Omental fat pad (tissue), 4 donors: Measurements from ENCODE around the gene C19orf81. TPM values are rescaled to one million over a fixed set of nuclear protein-coding genes. Genes with fewer than 3 reads are reported as not detected.

Experiments used
- ATAC-seq: fragments of 150-250 bp; one replicate; pipeline ENCODE4 v1.9.1; 2016; ENCODE audit warnings: mild to moderate bottlenecking, moderate library complexity; ENCODE audit not compliant: low FRiP score
- DNase-seq: peaks from one replicate; pipeline ENCODE4 v3.0.0-alpha.2; 2019; ENCODE audit warnings: low spot score
- total RNA-seq, 4 donors: library from RNA; depleted of rRNA; stranded (reverse); fragments of >200 nt; gene quantifications; one replicate each; pipeline ENCODE4 v1.1.0, GENCODE V29; 2016
- TF ChIP-seq, protein P1 (sequence below), 3 donors: fragments of 450-650 bp; IDR thresholded peaks; one replicate each; pipeline ENCODE4 v1.5.1; 2016 to 2017; ENCODE audit warnings: antibody characterized with exemption in 3 of 3, mild to moderate bottlenecking in 3 of 3, moderate library complexity in 2 of 3

C19orf81 gene
- total RNA-seq, 4 donors from 2014 or later, result not detected

DNA sequence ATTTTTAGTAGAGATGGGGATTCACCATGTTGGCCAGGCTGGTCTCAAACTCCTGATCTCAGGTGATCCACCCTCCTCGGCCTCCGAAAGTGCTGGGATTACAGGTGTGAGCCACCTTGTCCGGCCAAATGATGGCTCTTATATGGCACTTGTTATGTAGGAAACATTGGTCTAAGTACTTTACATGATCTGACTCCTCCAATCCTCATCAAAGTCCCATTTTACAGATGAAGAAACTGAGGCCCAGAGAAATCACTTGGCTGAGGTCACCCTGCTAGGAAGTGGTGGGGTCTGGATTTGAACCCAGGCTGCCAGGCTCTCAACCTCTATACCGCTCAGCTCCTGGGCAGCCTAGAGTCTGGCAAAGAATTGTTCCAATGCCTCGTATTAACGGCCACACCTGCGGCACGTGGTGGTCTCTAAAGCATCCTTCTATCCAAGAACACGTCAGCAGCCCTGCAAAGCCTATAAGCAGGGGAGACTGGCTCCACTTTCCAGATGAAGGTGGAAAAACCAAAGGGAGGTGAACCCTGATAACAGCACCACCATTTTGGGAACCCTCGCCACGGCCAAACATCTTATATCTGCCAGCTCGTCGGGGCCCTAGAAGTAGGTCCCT is 52.2 kb downstream of the C19orf81 start:
- no peak for DNase-seq
- TF ChIP-seq, protein P1, sequence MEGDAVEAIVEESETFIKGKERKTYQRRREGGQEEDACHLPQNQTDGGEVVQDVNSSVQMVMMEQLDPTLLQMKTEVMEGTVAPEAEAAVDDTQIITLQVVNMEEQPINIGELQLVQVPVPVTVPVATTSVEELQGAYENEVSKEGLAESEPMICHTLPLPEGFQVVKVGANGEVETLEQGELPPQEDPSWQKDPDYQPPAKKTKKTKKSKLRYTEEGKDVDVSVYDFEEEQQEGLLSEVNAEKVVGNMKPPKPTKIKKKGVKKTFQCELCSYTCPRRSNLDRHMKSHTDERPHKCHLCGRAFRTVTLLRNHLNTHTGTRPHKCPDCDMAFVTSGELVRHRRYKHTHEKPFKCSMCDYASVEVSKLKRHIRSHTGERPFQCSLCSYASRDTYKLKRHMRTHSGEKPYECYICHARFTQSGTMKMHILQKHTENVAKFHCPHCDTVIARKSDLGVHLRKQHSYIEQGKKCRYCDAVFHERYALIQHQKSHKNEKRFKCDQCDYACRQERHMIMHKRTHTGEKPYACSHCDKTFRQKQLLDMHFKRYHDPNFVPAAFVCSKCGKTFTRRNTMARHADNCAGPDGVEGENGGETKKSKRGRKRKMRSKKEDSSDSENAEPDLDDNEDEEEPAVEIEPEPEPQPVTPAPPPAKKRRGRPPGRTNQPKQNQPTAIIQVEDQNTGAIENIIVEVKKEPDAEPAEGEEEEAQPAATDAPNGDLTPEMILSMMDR (IDR thresholded peaks at IDR 0.05), result no peak
- ATAC-seq, result no peak

DNA sequence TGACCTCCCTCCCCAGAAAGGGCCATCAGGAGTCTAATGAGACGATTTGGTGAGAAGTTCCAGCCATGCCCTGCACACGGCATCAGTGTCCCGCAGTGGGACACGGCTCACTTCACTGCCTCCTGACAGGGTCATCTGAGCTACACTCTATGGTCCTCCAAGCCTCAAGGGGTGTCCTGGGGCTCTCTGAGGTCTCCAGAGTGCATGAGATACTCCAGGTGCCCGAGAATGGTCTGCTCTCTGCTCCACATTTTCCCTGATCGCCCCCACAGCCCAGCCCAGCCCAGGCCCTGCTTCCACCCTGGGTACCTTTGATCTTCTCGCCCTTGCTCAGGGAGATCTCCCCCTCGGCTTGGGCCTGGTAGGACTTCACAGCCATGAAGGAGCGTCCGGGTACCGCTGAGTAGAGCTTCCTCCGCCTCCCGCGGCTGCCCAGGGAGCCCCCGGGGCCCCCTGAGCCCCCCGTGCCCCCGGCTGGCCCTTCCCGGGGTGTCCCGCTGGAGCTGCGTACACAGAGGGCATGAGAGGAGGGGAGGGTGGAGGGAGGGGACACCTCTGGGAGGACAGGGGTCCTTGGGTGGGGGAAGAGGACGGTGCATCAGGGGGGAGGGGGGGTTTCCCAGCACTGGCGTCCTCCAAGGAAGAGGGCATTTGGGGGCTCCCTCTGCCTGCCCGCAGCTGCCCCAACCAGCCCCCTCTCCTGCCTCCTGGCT is 53.1 kb downstream of the C19orf81 start:
- TF ChIP-seq, protein P1 (IDR thresholded peaks at IDR 0.05), result no peak
- ATAC-seq (no peak), DNase-seq (no peak)

DNA sequence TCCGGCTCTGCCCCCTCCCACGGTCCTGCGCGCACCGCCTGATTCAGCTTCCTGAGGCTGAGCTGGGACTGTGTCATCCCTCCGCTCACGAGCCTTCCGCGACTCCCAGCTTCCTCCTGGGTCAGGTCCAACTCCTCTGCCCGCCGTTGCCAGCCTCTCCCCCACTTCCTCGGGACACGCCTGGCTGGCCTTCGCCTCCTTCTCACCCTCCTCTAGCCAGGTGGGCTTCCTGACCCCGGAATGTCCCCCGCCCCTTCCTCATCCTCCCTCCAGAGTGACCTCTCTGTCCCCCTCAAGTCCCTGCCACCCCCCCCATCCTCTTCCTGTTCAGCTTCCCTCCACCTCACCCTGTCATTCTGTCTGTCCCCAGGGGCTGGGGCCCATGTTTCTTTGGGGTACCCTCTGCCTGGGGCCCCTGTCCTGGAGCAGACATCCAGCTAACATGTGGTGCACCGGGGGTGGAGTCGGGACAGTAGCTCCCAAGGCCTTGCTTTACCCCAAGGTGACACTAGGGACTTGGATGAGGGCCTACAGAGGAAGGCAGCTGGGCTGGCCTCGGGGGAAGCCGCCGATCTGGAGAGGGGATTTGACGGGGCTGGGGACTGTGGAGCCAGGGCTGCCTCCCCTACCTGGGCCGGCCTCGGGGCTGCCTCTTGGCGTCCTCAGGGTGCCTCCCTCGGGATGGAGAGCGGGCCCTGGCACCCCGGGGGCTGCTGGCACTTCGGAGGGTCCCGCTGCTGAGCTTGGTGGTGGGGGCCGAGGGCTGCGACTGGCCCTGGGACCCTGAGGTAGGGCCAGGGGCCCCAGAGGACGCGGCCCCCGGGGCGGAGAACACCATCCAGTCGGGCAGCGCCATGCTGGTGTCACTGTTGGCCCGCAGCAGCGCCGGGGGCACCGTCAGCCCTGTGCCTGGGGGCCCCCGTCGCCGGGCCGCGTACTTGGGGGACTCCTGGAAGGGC is 53.9 kb downstream of the C19orf81 start:
- ATAC-seq (no peak), DNase-seq (no peak)
- TF ChIP-seq, protein P1 (IDR thresholded peaks at IDR 0.05), result no peak

DNA sequence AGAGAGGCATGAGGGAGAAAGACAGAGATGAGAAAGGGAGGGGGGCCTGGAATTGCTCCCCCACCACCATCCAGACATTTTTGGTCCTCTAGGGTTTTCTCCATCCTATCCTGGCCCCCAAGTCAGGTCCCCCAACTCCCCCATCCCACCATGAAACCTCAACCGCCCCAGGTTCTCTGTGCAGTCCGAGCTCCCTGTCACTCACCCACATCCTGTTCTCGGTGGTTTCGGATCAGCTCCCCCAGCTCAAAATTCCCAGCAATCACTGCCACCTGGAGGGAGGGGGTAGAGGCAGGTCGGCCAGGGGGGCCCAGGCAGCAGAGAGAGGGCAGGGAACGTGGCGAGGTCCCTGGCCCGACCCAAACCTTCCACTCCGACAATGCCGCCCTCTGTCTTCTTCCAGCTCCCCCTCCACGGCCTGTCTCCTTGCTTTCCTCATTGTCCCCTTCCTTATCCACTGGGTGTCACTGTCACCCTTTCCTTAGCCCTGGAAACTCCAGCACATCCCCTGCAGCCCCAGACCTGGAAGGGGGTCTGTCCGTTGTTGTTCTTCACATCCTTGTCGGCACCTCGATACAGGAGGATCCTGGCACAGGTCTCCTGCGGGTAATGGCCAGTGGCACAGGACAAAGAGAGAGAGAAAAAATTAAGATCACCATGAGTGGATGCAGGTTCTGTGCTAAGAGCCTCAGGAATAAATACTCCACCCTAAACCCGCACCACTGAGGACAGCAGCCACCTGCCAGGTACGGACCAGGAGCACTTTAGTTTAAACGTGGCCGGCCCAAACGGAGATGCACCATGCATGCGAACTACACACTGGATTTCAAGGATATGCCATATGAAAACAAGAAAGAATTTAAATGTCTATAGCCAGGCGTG is 54.9 kb downstream of the C19orf81 start:
- DNase-seq (no peak), ATAC-seq (no peak)
- TF ChIP-seq, protein P1 (IDR thresholded peaks at IDR 0.05), result no peak

DNA sequence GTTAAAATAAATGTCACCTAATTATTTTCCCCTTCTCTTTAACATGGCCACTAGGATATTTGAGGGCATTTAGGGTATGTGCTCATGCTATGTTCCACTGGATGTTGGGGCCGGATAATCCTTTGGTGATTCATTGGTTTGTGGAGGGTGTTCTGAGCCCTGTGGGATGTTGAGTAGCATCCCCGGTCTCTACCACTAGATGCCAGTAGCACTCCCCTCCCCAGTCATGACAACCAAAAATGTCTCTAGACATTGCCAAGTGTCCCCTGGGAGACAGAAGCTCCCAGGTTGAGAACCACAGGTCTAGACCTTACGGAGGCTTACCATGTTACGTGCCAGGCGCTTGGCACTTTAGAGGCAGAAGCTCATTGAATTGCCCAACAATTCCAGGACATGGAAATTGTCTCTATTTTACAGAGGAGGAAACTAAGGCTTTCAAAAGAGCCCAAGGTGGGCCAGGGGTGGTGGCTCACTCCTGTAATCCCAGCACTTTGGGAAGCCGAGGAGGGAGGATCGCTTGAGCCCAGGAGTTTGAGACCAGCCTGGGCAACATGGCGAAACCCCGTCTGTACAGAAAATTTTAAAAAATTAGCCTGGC is 56.3 kb downstream of the C19orf81 start:
- ATAC-seq, result no peak
- TF ChIP-seq, protein P1 (IDR thresholded peaks at IDR 0.05), result no peak
- no peak for DNase-seq

DNA sequence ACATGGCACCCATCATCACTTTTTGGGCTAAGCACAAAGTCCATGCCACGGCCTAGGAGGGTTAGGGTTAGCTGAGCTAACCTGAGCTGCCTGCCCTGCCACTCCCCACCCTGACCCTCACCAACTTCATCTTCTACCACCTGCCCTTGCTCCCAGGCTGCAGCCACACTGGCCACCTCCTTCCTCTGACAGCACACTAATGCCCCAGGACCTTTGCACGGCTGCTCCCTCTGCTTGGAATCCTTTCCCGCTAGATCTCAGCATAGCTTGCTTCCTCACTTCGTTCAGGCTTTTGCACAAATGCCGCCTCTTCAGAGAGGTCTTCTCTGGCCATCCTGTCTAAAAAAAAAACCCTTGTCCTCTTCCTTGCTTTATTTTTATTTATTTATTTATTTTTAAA is 57.1 kb downstream of the C19orf81 start:
- DNase-seq, result no peak
- TF ChIP-seq, protein P1 (IDR thresholded peaks at IDR 0.05), result no peak
- no peak for ATAC-seq
